GM21737 (cell line): Measurements from ENCODE around the gene PDZK1IP1.
"Not testable (repeated sequence)": the region's sequence is repeated elsewhere in the genome, so short reads cannot be mapped to it uniquely, and the experiment has no call there.

Experiments
- ATAC-seq: cut with Tn5 transposase; IDR thresholded peaks from one replicate; pipeline ENCODE4 v1.9.1; 2021; ENCODE audit warnings: mild to moderate bottlenecking, moderate library complexity; ENCODE audit not compliant: unreplicated experiment

PDZK1IP1 gene

GRCh38 chr1:47140358-47140757 lies 49.5 kb downstream of the PDZK1IP1 start:
- ATAC-seq = not testable (repeated sequence)

DNA sequence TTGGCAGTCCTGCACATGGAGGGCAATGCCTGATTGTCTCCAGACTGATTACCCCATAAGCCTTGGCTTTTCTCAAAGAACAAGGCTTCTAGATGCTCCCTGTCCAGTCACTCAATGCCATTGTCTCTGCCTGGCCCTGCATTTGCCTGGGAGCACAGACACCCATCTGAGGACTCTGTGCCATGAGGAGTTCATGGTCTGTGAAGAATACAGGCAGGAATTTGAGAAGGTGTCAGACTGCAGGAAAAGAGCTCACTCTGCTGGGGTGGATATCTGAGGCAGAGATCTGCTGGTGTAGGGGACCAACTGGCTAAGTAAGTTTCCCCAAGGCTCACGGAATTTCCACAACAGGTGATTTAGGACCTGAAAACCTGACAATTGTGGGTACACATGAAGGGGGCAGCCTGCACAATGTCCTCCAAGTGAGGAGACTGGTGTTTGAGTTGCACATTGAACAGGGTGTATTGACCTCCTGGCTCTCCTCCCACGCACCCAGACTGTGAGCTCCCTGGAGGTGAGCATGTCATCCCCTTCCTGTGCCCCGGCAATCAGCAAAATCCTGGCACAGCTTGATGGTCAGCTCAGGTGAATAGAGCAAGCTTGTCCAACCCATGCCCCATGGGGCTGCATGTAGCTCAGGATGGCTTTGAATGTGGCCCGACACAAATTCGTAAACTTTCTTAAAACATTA lies 51.8 kb downstream of the PDZK1IP1 start:
- ATAC-seq = no peak

DNA sequence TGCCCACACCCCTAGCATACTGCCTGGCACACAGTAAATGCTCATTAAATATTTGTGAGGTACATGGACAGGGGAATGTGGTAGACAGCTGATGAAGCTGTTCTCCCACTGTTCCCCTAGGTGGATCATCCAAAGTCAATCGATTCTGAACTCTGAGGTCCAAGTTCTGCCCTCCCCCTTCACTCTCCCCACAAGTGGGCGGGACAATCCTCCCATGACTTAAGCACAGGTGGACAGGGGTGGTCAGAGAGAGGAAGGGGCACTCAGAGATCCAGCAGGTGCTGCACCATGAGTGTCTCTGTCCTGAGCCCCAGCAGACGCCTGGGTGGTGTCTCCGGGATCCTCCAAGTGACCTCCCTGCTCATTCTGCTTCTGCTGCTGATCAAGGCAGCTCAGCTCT lies 52.6 kb downstream of the PDZK1IP1 start, which contains the start of gene CYP4A22:
Gene CYP4A22 (plus strand): TSS at position 244 of the 400 bp plus-strand sequence. CDS start 45 bp downstream, at position 289.
- no peak for ATAC-seq
